ENCODE data around the gene SLC17A8.

- TF ChIP-seq CTCF (IDR thresholded peaks at IDR 0.05; ENCODE audit: low read depth, low read length, missing input control) (no peak), MAX (IDR thresholded peaks at IDR 0.05) (no peak), RAD21 (IDR thresholded peaks at IDR 0.05) (no peak), ATF3 (IDR thresholded peaks at IDR 0.05) (no peak), REST (IDR thresholded peaks at IDR 0.05) (no peak), NR2F2 (IDR thresholded peaks at IDR 0.05) (peak; percentile 24), TAF1 (conservative IDR thresholded peaks at IDR 0.05) (no peak), FOXA2 (IDR thresholded peaks at IDR 0.05) (no peak)
Measured at GRCh38 chr12:100448656-100449055, 91.8 kb downstream of the SLC17A8 start.

Data from liver (tissue), 3 donors.